Cardiac atrium fibroblast (primary cell): ENCODE measurements around the gene KLHL40. TPM values are rescaled to one million over a fixed set of nuclear protein-coding genes. Genes with fewer than 3 reads are reported as not detected.

Experiments used
- total RNA-seq: library from RNA; depleted of rRNA; stranded (reverse); fragments of >200 nt; gene quantifications from 2 replicates; pipeline ENCODE4 v1.2.3, GENCODE V29; 2015

KLHL40 gene, protein sequence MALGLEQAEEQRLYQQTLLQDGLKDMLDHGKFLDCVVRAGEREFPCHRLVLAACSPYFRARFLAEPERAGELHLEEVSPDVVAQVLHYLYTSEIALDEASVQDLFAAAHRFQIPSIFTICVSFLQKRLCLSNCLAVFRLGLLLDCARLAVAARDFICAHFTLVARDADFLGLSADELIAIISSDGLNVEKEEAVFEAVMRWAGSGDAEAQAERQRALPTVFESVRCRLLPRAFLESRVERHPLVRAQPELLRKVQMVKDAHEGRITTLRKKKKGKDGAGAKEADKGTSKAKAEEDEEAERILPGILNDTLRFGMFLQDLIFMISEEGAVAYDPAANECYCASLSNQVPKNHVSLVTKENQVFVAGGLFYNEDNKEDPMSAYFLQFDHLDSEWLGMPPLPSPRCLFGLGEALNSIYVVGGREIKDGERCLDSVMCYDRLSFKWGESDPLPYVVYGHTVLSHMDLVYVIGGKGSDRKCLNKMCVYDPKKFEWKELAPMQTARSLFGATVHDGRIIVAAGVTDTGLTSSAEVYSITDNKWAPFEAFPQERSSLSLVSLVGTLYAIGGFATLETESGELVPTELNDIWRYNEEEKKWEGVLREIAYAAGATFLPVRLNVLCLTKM
- not detected in 2 replicates for total RNA-seq

DNA sequence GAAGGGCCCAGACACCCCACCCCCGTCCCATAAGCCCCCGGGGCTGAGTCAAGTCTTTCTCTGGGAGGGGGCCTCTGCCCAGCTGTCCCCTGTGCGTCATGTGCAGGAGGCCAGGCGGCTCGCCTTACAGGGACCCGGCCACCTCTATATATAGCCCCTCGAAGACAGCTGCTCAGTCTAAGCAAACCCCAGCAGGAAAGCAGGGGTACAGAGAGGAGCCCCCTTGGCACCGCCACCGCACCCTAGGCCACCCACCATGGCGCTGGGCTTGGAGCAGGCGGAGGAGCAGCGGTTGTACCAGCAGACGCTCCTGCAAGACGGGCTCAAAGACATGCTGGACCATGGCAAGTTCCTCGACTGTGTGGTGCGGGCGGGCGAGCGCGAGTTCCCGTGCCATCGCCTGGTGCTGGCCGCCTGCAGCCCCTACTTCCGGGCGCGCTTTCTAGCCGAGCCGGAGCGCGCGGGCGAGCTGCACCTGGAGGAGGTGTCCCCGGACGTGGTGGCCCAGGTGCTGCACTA, at the start of gene KLHL40:
Gene KLHL40, plus strand, starts transcription at position 175 of the 519 bp plus-strand sequence. Its CDS starts 82 bp downstream, at position 257.

DNA sequence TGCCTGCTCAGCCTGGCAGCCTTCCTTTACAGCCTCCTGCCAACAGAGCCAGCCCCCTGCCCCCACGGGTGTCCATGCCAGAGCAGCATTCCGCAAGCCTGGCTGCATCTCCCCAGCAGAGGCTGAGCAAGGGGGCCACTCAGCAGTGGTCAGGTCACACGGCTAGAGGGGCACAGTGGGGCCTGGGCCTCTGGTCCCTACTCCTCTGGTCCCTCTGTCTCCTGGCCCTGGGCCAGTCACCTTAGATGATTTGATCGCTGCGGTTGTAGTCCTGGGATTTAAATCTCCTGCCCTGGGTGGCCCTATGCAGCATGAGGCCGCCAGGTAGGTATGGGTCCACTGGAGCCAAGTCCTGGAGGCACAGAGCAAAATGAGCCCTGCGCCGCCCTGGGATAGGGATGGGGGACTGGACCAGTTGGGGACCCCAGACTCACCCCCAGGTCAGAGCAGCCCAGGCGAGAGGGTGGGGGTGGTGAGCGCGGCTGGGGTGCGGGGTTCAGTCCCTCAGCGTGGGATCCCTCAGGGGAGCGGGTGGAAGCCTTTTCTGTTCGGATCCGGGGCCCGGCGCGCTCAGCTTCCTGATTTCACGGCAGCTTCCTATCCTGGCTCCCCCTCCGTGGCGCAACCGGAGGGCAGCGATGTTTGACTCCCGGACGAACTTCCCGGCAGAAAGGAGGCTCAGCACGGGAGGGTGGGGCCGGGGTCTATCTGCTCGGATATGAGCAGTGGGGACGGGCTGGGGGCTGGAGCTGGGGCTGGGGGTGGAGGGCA, 31.6 kb upstream of the KLHL40 start, which contains the start of gene ZBTB47:
Gene ZBTB47, plus strand, starts transcription at position 138 of the 771 bp plus-strand sequence. CDS start 4,659 bp downstream, outside the sequence.

DNA sequence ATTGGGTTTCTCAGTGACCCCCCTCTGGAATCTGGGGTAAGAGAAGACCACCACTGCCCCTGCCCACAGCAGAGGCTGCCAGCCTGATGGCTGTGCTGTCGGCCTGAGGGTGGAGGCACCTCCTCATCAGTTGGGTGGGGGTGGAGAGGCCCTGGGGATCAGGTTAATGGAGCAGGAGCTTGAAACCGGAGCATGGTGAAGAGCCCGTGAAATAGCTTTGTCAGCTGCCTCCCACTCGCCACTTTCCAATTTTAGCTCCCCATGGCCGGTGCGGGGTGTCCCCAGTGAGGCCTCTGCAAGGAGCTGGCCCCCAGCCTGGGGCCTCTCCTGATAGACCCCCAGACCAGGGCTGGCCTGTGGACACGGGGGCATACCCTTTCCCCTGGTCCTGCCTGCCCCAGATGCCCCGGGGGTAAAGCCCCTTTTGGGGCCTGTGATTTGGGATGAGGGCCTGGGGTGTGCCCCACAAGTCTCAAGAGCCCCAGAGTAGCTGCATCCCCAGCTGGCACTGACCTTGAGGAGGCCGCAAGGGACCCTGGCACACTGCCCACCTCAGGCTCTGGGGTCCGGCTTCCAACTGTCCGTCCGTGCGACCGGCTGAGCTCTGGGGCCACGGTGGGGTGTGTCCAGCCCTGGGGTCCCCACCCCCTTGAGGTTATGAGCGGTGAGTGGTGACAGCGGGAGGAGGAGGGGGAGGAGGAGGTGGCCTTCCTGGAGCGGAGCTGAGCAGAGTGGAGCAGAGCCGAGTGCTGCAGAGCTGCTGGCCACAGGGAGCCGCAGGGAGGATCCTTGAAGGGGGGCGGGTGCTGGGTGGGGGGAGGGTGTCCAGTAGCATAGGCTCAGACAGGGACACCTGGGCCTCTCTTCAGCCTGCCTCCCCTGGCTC, 17.0 kb downstream of the KLHL40 start, which contains the start of gene HHATL:
Gene HHATL, minus strand, starts transcription at position 733 of the 886 bp plus-strand sequence. CDS start 1,972 bp downstream, outside the sequence.

Other genes starting within 250 kb of the KLHL40 start
- 8.5 and 16.8 TPM in 2 replicates for gene VIPR1, start 182.9 kb upstream of the KLHL40 start, total RNA-seq
- 75.6 and 78.7 TPM in 2 replicates for gene SEC22C, start 103.6 kb upstream of the KLHL40 start, total RNA-seq
- gene SS18L2, start 94.7 kb upstream of the KLHL40 start, total RNA-seq, result 14.4 and 24.8 TPM in 2 replicates
- 19.1 and 22.0 TPM in 2 replicates for gene NKTR, start 84.9 kb upstream of the KLHL40 start, total RNA-seq
- gene ZBTB47, start 31.8 kb upstream of the KLHL40 start, total RNA-seq, result 20.2 and 23.5 TPM in 2 replicates
- not detected in 2 replicates for gene HHATL, start 17.3 kb downstream of the KLHL40 start, total RNA-seq
- 0.72 TPM in 1 of 2 replicates, not detected in the other for gene CCDC13, start 87.7 kb downstream of the KLHL40 start, total RNA-seq
- 127 and 167 TPM in 2 replicates for gene HIGD1A, start 119.0 kb downstream of the KLHL40 start, total RNA-seq
- gene ACKR2, start 123.9 kb downstream of the KLHL40 start, total RNA-seq, result not detected in 2 replicates
- not detected in 2 replicates for gene CYP8B1, start 190.3 kb downstream of the KLHL40 start, total RNA-seq
- 0.32 and 0.36 TPM in 2 replicates for gene ZNF662, start 220.6 kb downstream of the KLHL40 start, total RNA-seq